Stimulated activated CD8-positive, alpha-beta memory T cell treated with anti-CD3 and anti-CD28 coated beads, Interleukin-7, amount 100 ng/mL, for 24 hours (primary cell): ENCODE data around the gene SIPA1.
"Not testable (repeated sequence)": the region's sequence is repeated elsewhere in the genome, so short reads cannot be mapped to it uniquely, and the experiment has no call there.

Source experiments
- DNase-seq: peaks from one replicate; pipeline ENCODE4 v3.0.0-alpha.2; 2020; ENCODE audit warnings: low read depth

The SIPA1 gene

DNA sequence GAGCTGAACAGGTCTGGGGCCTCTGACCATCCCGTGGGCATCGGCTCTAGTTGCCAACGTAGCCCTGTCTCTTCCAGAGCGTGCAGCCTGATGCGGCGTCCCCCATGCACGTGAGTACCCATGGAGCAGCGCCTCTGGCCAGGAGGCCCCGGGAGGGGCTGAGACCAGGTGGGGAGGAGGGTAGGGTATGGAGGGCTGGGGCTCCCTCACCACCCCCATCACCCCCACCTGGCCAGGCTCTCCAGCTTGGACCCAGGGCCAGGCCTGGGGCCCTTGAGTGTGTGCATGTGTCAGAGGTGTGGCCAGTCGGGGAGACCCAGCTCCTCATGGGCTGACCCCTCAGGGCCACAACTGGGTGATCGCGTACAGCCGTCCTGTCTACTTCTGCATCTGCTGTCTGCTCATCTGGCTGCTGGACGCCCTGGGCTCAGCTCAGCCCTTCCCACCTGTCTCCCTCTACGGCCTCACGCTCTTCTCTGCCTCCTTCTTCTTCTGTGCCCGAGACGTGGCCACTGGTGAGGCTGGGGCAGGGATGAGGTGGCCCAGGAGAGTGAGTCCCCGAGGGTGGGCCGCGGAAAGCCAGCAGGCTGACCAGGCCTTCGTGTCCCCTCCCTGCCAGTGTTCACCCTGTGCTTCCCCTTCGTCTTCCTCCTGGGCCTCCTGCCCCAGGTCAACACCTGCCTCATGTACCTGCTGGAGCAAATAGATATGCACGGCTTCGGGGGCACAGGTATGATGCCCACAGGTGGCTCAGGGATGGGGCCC lies 13.9 kb upstream of the SIPA1 start:
- DNase-seq, result no peak

- DNase-seq, result no peak
Measured at GRCh38 chr11:65624931-65625627, 12.8 kb upstream of the SIPA1 start.

- DNase-seq, result no peak
Measured at GRCh38 chr11:65625628-65626342, 12.1 kb upstream of the SIPA1 start.

DNA sequence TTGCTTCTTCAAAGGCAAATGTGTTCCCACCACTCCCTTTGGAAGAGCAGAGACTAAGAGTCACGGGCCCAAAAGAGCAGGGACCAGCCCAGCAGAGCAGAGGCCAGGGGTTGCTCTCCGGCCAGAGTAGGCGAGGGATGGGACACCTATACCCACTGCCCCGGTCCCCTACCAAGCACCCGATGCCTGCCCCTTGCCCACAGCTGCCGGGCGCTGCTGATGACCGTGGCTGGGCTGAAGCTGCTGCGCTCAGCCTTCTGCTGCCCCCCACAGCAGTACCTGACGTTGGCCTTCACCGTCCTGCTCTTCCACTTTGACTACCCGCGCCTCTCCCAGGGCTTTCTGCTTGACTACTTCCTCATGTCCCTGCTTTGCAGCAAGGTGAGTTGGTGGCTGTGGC lies 10.7 kb upstream of the SIPA1 start:
- no peak for DNase-seq

DNA sequence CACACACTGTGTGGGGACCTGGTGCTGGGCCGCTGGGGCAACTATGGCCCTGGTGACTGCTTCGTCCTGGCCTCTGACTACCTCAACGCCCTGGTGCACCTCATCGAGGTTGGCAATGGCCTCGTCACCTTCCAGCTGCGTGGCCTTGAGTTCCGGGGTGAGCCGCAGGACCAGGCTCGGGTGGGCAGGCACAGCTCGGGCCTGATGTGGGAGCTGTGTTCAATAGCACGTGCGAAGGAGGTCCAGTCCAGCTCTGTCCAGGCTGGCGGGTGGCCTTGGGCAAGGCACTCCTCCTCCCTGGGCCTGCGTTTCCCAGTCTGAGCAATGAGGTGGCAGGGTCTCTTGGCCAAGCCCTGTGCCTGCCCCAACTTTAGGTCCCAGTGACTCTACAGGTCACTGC lies 8.3 kb upstream of the SIPA1 start:
- DNase-seq, result no peak

DNA sequence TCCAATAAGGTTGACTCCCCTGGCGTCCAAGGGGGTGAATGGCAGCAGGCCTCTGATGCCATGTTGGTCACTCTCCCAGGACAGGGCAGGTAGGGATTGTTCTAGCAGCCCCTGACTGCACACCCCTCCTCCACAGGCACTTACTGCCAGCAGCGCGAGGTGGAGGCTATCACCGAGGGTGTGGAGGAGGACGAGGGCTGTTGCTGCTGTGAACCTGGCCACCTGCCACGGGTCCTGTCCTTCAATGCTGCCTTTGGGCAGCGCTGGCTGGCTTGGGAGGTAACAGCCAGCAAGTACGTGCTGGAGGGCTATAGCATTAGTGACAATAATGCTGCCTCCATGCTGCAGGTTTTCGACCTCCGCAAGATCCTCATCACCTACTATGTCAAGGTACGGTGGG lies 7.7 kb upstream of the SIPA1 start:
- DNase-seq, result no peak

DNA sequence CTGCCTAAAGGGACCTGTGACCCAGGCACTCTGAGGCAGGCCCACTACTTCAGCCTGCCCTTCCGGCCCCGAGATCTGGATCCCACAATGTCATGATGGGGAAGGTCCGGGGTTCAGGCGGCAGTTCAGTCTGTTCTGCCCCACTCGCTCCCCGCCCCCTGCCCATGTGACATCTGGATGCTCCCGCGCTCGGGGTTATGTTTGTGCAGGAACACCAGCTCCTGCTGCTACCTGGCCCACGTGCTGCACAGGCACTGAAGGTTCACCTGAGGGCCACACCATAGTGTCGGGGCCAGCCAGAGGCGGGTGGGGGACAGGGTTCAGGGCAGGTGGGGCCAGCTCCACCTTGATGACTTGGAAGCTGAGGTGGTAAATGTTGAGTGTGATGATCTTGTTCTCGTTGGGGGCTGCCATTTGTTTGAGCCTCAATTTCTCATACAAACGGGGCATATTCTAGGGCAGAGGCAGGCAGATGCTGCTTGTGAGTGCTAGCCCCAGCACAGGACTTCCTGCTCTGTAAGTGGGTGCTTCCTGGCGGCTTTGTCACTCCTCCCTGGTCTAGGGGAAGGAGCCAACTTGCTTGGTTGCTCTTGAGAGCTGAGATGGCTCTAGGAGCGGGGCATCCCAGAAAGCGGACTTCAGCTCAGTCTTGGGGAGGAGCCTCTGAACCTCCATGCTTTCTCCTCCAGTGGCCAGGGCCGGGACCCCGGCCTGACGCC lies 4.4 kb upstream of the SIPA1 start:
- DNase-seq, result no peak

- no peak for DNase-seq
Measured at GRCh38 chr11:65634109-65634436, 3.8 kb upstream of the SIPA1 start.

DNA sequence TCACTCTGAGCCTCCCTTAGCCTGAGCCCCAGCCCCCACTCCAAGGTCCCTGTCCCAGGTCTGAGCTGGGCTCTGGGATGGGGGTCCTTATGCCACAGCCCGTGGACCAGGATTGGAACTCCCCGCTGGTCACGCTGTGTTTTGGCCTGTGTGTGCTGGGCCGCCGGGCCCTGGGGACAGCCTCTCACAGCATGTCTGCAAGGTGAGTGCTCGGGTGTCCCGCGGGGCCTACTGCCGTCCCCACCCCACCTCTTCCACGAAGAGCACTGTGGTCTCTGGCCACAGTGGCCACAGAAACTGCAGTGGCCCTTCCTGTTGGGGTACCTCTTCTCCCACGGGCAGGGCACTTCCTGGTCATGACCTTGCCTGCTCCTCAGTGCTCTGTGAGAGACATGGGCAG lies 3.5 kb upstream of the SIPA1 start:
- no peak for DNase-seq

- no peak for DNase-seq
Measured at GRCh38 chr11:65634905-65635731, 2.8 kb upstream of the SIPA1 start.

- DNase-seq, result no peak
Measured at GRCh38 chr11:65636108-65637031, 1.5 kb upstream of the SIPA1 start.

GRCh38 chr11:65637032-65637557 lies 806 bp upstream of the SIPA1 start:
- DNase-seq, result no peak

DNA sequence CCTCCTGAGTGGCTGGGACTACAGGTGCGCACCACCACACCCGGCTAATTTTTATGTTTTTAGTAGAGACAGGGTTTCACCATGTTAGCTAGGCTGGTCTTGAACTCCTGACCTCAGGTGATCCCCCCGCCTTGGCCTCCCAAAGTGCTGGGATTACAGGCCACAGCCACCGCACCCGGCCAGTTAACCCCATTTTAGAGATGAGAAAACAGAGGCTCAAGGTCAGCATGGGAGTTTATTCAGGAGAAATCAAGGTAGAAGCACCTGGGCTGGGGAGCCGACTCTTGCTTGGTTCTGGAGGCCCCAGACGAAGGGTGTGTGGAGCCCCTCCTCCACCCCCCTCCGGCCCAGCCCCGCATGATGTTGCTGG lies 1.3 kb downstream of the SIPA1 start:
- DNase-seq, result not testable (repeated sequence)

GRCh38 chr11:65639623-65640482 lies 2.0 kb downstream of the SIPA1 start:
- DNase-seq, result no peak

DNA sequence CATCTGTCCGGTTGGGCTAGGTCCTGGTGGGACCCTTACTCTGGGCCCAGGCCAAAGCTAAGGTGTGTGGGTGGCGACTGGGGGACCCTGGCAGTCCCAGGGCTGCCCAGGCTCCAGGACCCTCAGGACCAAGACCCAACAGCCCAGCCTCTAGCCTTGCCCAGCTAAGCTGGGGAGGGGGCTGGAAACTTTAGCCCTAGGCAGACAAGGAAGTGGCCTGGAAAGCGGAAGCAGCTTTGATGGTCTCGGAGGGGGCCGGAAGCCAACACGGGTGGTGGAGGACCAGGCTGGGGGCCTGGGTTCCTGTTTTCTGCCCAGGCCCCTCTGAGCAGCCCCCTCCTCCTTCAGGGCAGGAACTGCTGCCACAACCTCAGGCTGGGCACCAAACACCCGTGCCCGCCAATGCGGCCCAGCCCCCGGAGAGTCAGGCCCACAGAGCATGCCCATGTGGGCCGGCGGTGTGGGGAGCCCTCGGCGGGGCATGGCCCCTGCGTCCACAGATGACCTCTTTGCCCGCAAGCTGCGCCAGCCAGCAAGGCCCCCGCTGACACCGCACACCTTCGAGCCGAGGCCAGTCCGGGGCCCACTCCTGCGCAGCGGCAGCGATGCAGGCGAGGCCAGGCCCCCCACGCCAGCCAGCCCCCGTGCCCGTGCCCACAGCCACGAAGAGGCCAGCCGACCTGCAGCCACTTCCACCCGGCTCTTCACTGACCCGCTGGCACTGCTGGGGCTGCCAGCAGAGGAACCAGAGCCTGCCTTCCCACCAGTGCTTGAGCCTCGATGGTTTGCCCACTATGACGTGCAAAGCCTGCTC lies 2.8 kb downstream of the SIPA1 start:
- DNase-seq, result no peak

DNA sequence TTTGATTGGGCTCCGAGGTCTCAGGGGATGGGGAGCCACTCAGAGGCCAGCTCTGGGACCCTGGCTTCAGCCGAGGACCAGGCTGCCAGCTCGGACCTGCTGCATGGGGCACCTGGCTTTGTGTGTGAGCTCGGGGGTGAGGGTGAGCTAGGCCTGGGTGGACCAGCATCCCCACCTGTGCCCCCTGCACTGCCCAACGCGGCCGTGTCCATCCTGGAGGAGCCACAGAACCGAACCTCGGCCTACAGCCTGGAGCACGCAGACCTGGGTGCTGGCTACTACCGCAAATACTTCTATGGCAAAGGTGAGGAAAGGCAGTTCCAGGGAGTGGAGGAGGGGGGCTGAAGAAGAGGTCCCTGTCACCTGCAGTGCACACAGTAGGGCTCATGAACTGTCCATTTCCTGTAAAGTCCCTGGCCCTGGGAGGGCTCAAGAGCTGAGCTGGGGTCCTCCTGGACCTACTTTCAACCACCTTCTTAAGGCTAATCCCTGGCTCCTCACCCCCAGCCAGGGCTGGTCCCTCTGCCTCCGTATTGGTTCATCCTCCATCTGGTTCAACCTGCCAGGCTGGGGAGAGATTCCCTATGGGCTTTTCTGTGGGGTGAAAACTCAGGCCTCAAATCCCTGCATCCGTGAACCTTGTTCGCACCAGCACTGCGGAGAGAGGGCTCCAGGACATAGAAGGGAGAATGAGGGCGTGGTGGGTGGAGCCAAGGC lies 3.6 kb downstream of the SIPA1 start:
- no peak for DNase-seq

- no peak for DNase-seq
Measured at GRCh38 chr11:65642014-65642671, 4.2 kb downstream of the SIPA1 start.
